GM18951 (cell line): Measurements from ENCODE around the gene CYP19A1.

Experiments
- POLR2A ChIP-seq: IDR thresholded peaks from 4 replicates; pipeline ENCODE4 v1.6.1; 2011; ENCODE audit warnings: mild to moderate bottlenecking; ENCODE audit not compliant: insufficient read length, insufficient read depth; ENCODE audit errors: extremely low read depth
- in situ Hi-C: fragments of 300-500 bp; cut with MboI; formaldehyde crosslinking; loops from one replicate; pipeline ENCODE4 v1.12.0; 2022; ENCODE audit warnings: low sequenced_read_pairs, mixed read lengths, inconsistent platforms; ENCODE audit not compliant: unreplicated experiment

CYP19A1 gene

GRCh38 chr15:51171634-51171932, 166.8 kb downstream of the CYP19A1 start:
- in situ Hi-C loops = no loop called here
- TF ChIP-seq POLR2A = no peak

- no peak for TF ChIP-seq POLR2A
- in situ Hi-C loops = no loop called here
These were observed 167.3 kb downstream of the CYP19A1 start for GRCh38 chr15:51170882-51171633.

DNA sequence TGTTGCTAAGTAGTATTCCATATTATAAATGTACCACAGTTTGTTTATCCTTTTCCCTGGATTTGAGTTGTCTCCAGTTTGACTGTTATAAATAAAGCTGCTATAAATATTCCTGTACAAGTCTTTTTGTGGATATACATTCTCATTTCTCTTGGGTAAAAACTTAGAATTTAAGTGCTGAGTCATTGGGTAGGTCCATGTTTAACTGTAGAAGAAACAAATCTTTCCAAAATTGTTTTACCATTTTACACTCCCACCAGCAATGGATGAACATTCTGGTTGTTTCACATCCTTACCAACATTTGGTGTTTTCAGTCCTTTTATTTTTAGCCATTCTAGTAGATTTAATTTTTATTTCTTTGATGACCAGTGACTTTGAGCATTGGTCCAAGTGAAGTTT, 169.7 kb downstream of the CYP19A1 start:
- in situ Hi-C loops = loop anchor here (10.0 kb wide), 1 partner anchor 216 kb away; no protein-coding TSS in a partner anchor

GRCh38 chr15:51163843-51164242, 174.6 kb downstream of the CYP19A1 start:
- in situ Hi-C loops = loop anchor here (10.0 kb wide), 1 partner anchor 221 kb away; no protein-coding TSS in a partner anchor

More for the DNA sequence above, 169.7 kb downstream of the CYP19A1 start:
- no peak for TF ChIP-seq POLR2A

DNA sequence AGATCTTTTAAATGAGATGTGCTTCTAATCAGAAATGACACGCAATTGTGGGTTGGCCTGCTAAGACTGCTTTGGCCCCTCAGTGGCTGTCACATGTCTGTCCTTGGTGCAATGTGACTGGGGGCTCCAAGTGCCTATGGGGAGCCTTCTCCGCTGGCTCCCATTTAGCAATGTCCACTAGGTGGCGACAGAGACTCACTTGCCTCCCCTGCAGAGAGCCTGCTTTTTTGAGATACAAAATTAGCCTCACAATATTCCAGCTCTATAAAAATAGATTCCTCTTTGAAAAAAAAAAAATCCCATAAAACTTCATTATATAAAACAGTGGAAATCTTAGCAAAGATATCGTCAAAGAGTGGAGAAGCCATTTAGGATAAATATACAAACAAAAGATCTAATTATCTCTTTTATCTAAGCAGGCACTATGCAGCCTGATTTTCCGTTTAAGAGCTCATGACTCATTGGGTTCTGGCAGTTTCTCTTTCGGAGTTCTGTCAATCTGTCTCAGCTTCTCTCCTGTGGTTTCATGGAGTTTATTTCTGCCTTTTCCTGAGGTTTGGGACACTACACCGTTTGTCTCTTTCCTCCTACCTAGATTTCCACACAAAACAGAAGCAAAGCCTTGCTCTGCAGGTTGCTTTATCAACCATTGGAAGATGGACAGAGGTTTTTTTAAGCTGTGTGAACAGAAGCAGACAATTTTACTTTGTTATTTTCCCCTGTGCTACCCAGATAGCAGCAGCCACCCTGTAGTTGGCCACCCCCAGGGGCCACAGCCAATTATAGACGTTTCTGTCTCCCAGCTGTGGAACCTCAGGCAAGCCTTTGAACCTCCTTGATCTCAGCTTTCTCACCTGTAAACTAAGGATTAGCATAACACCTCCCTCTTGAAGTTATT, 175.3 kb downstream of the CYP19A1 start:
- TF ChIP-seq POLR2A = no peak
- in situ Hi-C loops = loop anchor here (10.0 kb wide), 1 partner anchor 222 kb away; no protein-coding TSS in a partner anchor

More at GRCh38 chr15:51163843-51164242, 174.6 kb downstream of the CYP19A1 start:
- no peak for TF ChIP-seq POLR2A

- in situ Hi-C loops = loop anchor here (10.0 kb wide), 1 partner anchor 223 kb away; no protein-coding TSS in a partner anchor
- no peak for TF ChIP-seq POLR2A
These were observed 176.7 kb downstream of the CYP19A1 start for GRCh38 chr15:51161491-51162220.

DNA sequence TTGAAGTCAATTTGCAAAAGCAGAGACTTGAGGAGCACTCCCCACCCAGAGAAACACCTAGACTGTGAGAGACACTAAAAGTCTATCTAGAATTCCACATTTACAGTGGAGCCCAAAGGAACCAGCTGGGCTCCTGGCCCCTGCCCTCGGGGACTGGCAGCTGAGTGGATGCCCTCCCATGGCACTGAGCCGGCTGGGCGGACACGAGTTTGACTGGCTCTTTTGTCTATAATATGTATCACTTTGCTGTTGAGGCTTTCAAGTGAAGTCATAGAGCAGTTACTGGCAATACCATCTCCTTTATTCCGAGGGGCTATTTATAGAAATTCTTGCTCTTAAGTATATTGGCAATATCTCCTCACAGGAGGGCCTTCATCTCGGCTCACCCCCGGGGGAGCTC, 177.9 kb downstream of the CYP19A1 start:
- no peak for TF ChIP-seq POLR2A
- in situ Hi-C loops = loop anchor here (10.0 kb wide), 1 partner anchor 224 kb away; no protein-coding TSS in a partner anchor
